Body of pancreas (tissue), 4 donors: ENCODE results near the gene RNF133. TPM values are rescaled to one million over a fixed set of nuclear protein-coding genes. Genes with fewer than 3 reads are reported as not detected.

Source experiments
- ATAC-seq: fragments of 150-250 bp; one replicate; pipeline ENCODE4 v1.9.1; 2016
- DNase-seq, 4 donors: peaks; one replicate each; pipeline ENCODE4 v3.0.0-alpha.2; 2019
- H3K27ac ChIP-seq, 4 donors: fragments of 200-600 bp; sonication (generic); 1 replicate in 3 of 4; 2 replicates in 1 of 4; pipeline versions ENCODE4 v1.5.1 to v1.6.1; 2016 to 2019; ENCODE audit warnings: mild to moderate bottlenecking in 1 of 4, mixed read lengths in 1 of 4, moderate library complexity in 1 of 4
- H3K27me3 ChIP-seq, 2 donors: fragments of 200-600 bp; sonication (generic); one replicate each; pipeline ENCODE4 v1.6.0; 2016; ENCODE audit warnings: mild to moderate bottlenecking in 1 of 2
- H3K36me3 ChIP-seq, 2 donors: fragments of 200-600 bp; sonication (generic); replicated peaks in 1 of 2; 2 replicates each; pipeline ENCODE4 v1.5.1; 2016; ENCODE audit warnings: low read depth in 2 of 2; ENCODE audit not compliant: insufficient read depth in 1 of 2
- H3K4me1 ChIP-seq: fragments of 200-600 bp; sonication (generic); one replicate; pipeline ENCODE4 v1.6.0; 2016
- H3K4me3 ChIP-seq, 2 donors: fragments of 200-600 bp; sonication (generic); 1 replicate in 1 of 2; 2 replicates in 1 of 2; pipeline ENCODE4 v1.5.1; 2016 to 2019
- H3K9me3 ChIP-seq, 3 donors: fragments of 200-600 bp; sonication (generic); 1 replicate in 2 of 3; 2 replicates in 1 of 3; pipeline ENCODE4 v1.5.1; 2016
- POLR2A ChIP-seq, 3 donors: fragments of 450-650 bp; IDR thresholded peaks; one replicate each; pipeline ENCODE4 v1.6.1; 2016; ENCODE audit warnings: antibody characterized with exemption in 3 of 3, mild to moderate bottlenecking in 2 of 3
- WGBS, 2 donors: methylation state at CpG; one replicate each; pipeline ENCODE4 v1.1.5; 2017; 5-methylcytosine and 5-hydroxymethylcytosine counted together
- intact Hi-C: fragments of 100-400 bp; cut with DNase I; formaldehyde crosslinking; loops from one replicate; pipeline ENCODE4 v1.15.1; 2023
- total RNA-seq, 2 donors: library from RNA; depleted of rRNA; stranded (reverse); fragments of >200 nt; gene quantifications; one replicate each; pipeline ENCODE4 v1.1.0, GENCODE V29; 2016
- TF ChIP-seq, protein P1 (sequence below), 7 experiments: fragments of 450-650 bp in 4 of 7; fragments of 200-600 bp in 3 of 7; sonication (generic) in 3 of 7; IDR thresholded peaks; one replicate each; pipeline ENCODE4 v1.5.1; 2016 to 2019; ENCODE audit warnings: antibody characterized with exemption in 7 of 7

Gene RNF133, protein sequence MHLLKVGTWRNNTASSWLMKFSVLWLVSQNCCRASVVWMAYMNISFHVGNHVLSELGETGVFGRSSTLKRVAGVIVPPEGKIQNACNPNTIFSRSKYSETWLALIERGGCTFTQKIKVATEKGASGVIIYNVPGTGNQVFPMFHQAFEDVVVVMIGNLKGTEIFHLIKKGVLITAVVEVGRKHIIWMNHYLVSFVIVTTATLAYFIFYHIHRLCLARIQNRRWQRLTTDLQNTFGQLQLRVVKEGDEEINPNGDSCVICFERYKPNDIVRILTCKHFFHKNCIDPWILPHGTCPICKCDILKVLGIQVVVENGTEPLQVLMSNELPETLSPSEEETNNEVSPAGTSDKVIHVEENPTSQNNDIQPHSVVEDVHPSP
- 10 to 100 TPM in 1 of 2 donors, 1 to 10 TPM in 1; 2.6 to 17.1 TPM for total RNA-seq

DNA sequence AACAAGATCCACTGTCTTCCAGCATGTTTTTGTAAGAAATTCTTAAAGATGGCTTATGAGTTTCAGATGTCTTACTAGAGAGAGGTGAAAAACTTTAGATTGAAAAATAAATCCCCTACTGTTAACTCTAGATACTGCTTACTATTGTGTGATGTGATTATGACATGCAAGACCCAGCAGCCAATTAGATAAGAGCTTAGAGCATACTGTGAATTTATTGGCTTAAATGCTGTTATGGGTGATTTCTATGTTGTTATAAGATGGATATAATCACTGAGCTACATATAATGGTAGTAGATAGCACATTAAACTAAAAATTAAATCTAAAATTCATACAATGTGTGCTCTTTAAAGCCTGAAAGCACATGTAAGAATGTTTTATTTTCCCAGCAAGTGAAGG, at the start of gene RNF133:
Gene RNF133, minus strand, starts transcription at position 101 of the 400 bp plus-strand sequence. CDS start 199 bp downstream, outside the sequence.
- Histone ChIP-seq H3K27ac (no peak within 1 kb of the TSS), H3K36me3 (no peaks in the 10 kb centered on the region), H3K4me3 (no peak within 1 kb of the TSS), H3K27me3 (no peaks in the 10 kb centered on the region), H3K4me1 (peaks cover 15% of the 10 kb centered on the region), H3K9me3 (no peaks in the 10 kb centered on the region)
- ATAC-seq (no peak), DNase-seq (no peak)
- no peak for TF ChIP-seq POLR2A (IDR thresholded peaks at IDR 0.05)
- intact Hi-C loops: no loop called here

DNA sequence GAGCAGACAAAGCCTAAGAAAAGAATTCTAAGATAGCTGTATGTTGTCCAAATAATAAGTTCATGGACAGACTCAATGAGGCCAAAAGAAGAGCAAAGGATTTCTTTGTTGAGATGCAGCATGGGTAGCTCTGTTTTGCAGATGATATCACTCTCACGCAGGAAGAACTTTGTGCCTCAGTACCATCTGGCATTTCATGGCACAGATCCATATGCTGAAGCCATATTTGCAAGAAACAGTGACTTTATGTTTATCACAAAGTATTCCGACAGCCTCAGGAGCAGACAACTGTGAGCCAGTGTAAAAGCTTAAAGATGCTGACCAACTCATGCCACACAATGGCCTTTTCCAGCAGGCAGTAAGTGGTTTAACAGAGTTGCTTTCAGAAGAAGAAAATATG, 49.3 kb upstream of the RNF133 start:
- Histone ChIP-seq H3K4me3 (no peak overlapping the region), H3K27me3 (no peaks in the 10 kb centered on the region), H3K4me1 (peaks cover 3% of the 10 kb centered on the region), H3K36me3 (no peaks in the 10 kb centered on the region), H3K9me3 (no peaks in the 10 kb centered on the region), H3K27ac (no peak overlapping the region)
- no peak for TF ChIP-seq POLR2A (IDR thresholded peaks at IDR 0.05)
- TF ChIP-seq, protein P1, sequence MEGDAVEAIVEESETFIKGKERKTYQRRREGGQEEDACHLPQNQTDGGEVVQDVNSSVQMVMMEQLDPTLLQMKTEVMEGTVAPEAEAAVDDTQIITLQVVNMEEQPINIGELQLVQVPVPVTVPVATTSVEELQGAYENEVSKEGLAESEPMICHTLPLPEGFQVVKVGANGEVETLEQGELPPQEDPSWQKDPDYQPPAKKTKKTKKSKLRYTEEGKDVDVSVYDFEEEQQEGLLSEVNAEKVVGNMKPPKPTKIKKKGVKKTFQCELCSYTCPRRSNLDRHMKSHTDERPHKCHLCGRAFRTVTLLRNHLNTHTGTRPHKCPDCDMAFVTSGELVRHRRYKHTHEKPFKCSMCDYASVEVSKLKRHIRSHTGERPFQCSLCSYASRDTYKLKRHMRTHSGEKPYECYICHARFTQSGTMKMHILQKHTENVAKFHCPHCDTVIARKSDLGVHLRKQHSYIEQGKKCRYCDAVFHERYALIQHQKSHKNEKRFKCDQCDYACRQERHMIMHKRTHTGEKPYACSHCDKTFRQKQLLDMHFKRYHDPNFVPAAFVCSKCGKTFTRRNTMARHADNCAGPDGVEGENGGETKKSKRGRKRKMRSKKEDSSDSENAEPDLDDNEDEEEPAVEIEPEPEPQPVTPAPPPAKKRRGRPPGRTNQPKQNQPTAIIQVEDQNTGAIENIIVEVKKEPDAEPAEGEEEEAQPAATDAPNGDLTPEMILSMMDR (IDR thresholded peaks at IDR 0.05): no peak
- intact Hi-C loops: no loop called here
- DNase-seq: no peak
- 57 to 58% methylated on average over 2 of the region's 2 CpGs for WGBS, 2 donors
- ATAC-seq: no peak

DNA sequence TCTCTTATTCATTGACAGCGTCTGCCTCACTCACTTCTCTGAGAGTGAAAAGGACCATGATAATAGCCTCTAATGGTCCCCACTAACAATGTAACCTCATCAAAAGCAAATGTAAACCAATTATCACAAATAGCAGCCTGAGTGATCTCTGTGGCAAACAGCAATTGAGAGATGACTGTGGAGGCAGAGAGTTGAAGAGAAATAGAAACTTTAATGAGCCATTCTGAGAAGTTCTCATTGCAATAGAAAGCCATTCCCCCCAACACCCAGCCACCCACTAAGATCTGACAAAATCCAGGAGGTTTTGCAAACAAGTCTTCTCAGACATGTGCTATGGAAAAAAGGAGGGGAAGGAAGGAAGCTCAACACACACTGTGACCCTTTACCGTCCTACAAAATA, 48.0 kb upstream of the RNF133 start:
- Histone ChIP-seq H3K27me3 (no peaks in the 10 kb centered on the region), H3K36me3 (no peaks in the 10 kb centered on the region), H3K27ac (no peak overlapping the region), H3K9me3 (no peaks in the 10 kb centered on the region), H3K4me1 (no peaks in the 10 kb centered on the region), H3K4me3 (no peak overlapping the region)
- no peak for ATAC-seq
- TF ChIP-seq, protein P1 (IDR thresholded peaks at IDR 0.05): no peak
- TF ChIP-seq POLR2A (IDR thresholded peaks at IDR 0.05): no peak
- intact Hi-C loops: no loop called here
- DNase-seq: no peak
- WGBS, 2 donors: 80 to 96% methylated on average over 2 of the region's 2 CpGs

DNA sequence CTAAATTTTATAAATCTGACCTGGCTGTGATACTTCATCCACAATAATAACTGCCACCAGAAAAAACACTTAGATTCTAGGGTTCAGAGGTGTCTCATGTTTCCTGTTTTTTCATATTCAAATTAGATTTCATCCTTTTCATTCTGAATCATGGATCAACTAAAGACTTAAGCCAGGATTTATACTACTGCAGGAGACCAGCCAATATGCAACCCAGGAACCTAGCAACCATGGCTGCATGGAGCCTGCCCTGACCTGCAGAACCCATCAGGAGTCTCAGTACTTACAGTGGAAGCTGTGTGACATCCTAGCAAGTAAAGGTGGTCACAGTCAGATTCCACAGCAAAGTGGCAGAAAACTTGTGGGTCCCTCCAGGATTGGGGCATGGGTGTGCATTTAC, 44.3 kb upstream of the RNF133 start:
- Histone ChIP-seq H3K4me3 (no peak overlapping the region), H3K36me3 (no peaks in the 10 kb centered on the region), H3K4me1 (no peaks in the 10 kb centered on the region), H3K9me3 (no peaks in the 10 kb centered on the region), H3K27ac (no peak overlapping the region), H3K27me3 (no peaks in the 10 kb centered on the region)
- no peak for DNase-seq
- intact Hi-C loops: no loop called here
- TF ChIP-seq, protein P1 (IDR thresholded peaks at IDR 0.05): no peak
- no peak for TF ChIP-seq POLR2A (IDR thresholded peaks at IDR 0.05)
- ATAC-seq: no peak

DNA sequence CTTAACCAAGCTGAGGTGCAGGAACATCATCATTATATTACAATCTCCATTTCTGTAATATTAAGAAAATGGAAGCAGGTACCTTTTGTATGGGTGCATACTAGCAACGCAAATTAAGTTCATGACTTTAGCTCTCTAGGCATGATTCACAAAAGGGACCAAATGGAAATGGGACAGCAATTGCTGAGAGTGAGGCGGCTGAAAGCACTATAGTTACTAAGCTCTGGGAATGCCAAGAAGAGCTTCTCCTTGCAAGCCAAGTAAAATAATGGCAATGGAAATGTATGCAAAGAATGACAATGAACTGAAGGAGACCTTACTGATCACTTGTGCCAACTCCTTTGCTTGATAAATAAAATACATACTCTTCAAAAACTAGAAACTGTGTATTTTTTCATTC, 40.0 kb upstream of the RNF133 start:
- WGBS, 2 donors: 88 to 98% methylated on average over 2 of the region's 2 CpGs
- Histone ChIP-seq H3K27ac (no peak overlapping the region), H3K9me3 (no peaks in the 10 kb centered on the region), H3K27me3 (no peaks in the 10 kb centered on the region), H3K36me3 (no peaks in the 10 kb centered on the region), H3K4me1 (no peaks in the 10 kb centered on the region), H3K4me3 (no peak overlapping the region)
- no peak for DNase-seq
- intact Hi-C loops: no loop called here
- no peak for ATAC-seq
- no peak for TF ChIP-seq POLR2A (IDR thresholded peaks at IDR 0.05)
- TF ChIP-seq, protein P1 (IDR thresholded peaks at IDR 0.05): no peak
